Adrenal gland (tissue), 5 donors: ENCODE results near the gene TMEM132C.

Experiments
- POLR2A ChIP-seq, 2 donors: fragments of 450-650 bp; IDR thresholded peaks; one replicate each; pipeline ENCODE4 v1.6.1; 2017; ENCODE audit warnings: antibody characterized with exemption in 2 of 2, mild to moderate bottlenecking in 2 of 2, moderate library complexity in 1 of 2
- TF ChIP-seq, protein P1 (sequence below), 6 experiments: fragments of 450-650 bp in 4 of 6; fragments of 200-600 bp in 2 of 6; sonication (generic) in 1 of 6; IDR thresholded peaks; 1 replicate in 5 of 6; 2 replicates in 1 of 6; pipeline versions ENCODE4 v1.5.1 to v1.8.0; 2016 to 2021; ENCODE audit warnings: antibody characterized with exemption in 6 of 6, mild to moderate bottlenecking in 2 of 6, moderate library complexity in 1 of 6
- donor health status: DM: no; HTN: no; CAD: no.

DNA sequence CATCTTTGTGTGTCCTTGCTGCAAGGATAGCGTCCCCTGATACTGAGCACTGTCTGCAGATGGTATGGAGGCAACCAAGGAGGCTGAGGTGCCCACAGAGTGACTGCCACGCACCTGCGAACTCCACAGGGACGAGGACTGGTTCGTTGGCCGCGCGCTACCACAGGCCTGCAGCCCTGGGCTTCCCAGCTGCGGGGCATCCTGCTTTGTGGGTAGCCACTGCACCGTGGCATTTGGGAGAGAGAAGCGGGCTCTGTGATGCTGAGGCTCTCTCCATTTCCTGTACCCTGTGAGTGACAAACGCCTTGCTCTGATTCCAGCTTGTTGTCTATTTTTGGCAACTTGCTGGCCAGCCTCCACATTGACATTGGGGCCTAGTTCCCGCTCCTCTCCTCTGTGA is 480.5 kb downstream of the TMEM132C start:
- TF ChIP-seq, protein P1, sequence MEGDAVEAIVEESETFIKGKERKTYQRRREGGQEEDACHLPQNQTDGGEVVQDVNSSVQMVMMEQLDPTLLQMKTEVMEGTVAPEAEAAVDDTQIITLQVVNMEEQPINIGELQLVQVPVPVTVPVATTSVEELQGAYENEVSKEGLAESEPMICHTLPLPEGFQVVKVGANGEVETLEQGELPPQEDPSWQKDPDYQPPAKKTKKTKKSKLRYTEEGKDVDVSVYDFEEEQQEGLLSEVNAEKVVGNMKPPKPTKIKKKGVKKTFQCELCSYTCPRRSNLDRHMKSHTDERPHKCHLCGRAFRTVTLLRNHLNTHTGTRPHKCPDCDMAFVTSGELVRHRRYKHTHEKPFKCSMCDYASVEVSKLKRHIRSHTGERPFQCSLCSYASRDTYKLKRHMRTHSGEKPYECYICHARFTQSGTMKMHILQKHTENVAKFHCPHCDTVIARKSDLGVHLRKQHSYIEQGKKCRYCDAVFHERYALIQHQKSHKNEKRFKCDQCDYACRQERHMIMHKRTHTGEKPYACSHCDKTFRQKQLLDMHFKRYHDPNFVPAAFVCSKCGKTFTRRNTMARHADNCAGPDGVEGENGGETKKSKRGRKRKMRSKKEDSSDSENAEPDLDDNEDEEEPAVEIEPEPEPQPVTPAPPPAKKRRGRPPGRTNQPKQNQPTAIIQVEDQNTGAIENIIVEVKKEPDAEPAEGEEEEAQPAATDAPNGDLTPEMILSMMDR (IDR thresholded peaks at IDR 0.05) = no peak
- no peak for TF ChIP-seq POLR2A (IDR thresholded peaks at IDR 0.05)
